ENCODE results near the gene DBNDD2.

DNA sequence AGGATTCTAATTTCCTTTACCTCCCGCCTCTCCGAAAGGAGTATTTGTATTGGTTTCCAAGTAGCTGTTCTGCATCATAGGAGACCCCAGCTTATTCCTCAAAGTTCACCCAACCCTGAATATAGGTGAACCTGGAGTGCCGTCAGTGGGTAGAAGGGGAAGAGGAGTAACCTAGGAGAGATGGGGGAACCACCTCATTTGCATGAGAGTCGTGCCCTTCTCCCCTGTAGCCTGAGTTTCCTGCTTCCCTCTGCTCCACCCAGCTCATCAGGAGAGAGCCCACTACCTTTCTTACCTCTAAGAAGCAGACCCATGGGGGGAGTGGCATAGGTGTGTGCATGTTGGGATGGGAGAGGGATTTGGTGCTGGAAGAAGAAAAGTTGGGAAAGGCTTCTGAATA is 44.1 kb downstream of the DBNDD2 start:
- TF ChIP-seq EZH2 (IDR thresholded peaks at IDR 0.05; ENCODE audit: low read depth, unreplicated experiment) = no peak
- TF ChIP-seq, protein P1, sequence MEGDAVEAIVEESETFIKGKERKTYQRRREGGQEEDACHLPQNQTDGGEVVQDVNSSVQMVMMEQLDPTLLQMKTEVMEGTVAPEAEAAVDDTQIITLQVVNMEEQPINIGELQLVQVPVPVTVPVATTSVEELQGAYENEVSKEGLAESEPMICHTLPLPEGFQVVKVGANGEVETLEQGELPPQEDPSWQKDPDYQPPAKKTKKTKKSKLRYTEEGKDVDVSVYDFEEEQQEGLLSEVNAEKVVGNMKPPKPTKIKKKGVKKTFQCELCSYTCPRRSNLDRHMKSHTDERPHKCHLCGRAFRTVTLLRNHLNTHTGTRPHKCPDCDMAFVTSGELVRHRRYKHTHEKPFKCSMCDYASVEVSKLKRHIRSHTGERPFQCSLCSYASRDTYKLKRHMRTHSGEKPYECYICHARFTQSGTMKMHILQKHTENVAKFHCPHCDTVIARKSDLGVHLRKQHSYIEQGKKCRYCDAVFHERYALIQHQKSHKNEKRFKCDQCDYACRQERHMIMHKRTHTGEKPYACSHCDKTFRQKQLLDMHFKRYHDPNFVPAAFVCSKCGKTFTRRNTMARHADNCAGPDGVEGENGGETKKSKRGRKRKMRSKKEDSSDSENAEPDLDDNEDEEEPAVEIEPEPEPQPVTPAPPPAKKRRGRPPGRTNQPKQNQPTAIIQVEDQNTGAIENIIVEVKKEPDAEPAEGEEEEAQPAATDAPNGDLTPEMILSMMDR (conservative IDR thresholded peaks at IDR 0.05; ENCODE audit: low read depth in 2 of 2) = no peak
- TF ChIP-seq, protein P2, sequence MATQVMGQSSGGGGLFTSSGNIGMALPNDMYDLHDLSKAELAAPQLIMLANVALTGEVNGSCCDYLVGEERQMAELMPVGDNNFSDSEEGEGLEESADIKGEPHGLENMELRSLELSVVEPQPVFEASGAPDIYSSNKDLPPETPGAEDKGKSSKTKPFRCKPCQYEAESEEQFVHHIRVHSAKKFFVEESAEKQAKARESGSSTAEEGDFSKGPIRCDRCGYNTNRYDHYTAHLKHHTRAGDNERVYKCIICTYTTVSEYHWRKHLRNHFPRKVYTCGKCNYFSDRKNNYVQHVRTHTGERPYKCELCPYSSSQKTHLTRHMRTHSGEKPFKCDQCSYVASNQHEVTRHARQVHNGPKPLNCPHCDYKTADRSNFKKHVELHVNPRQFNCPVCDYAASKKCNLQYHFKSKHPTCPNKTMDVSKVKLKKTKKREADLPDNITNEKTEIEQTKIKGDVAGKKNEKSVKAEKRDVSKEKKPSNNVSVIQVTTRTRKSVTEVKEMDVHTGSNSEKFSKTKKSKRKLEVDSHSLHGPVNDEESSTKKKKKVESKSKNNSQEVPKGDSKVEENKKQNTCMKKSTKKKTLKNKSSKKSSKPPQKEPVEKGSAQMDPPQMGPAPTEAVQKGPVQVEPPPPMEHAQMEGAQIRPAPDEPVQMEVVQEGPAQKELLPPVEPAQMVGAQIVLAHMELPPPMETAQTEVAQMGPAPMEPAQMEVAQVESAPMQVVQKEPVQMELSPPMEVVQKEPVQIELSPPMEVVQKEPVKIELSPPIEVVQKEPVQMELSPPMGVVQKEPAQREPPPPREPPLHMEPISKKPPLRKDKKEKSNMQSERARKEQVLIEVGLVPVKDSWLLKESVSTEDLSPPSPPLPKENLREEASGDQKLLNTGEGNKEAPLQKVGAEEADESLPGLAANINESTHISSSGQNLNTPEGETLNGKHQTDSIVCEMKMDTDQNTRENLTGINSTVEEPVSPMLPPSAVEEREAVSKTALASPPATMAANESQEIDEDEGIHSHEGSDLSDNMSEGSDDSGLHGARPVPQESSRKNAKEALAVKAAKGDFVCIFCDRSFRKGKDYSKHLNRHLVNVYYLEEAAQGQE (IDR thresholded peaks at IDR 0.05; ENCODE audit: unreplicated experiment) = no peak
- no peak for TF ChIP-seq EZH2phosphoT487 (IDR thresholded peaks at IDR 0.05; ENCODE audit: unreplicated experiment)

Data from GM23338 (cell line).